H9 (cell line): ENCODE data around the gene TMPRSS9. TPM values are rescaled to one million over a fixed set of nuclear protein-coding genes. Genes with fewer than 3 reads are reported as not detected.

ENCODE experiments used
- DNase-seq: peaks from one replicate; pipeline ENCODE4 v3.0.0-alpha.2; 2017
- H2AFZ ChIP-seq: one replicate; pipeline ENCODE4 v1.6.1; 2013; ENCODE audit warnings: mild to moderate bottlenecking, low read length, control low read depth, moderate library complexity
- H2AK5ac ChIP-seq: 2 replicates; pipeline ENCODE4 v1.6.1; 2013; ENCODE audit warnings: low read length, control low read depth, mixed read lengths; ENCODE audit not compliant: insufficient read length
- H2BK120ac ChIP-seq: one replicate; pipeline ENCODE4 v1.6.1; 2013; ENCODE audit warnings: low read depth, mild to moderate bottlenecking, low read length, control low read depth, inconsistent platforms; ENCODE audit not compliant: poor library complexity, severe bottlenecking
- H2BK12ac ChIP-seq: 2 replicates; pipeline ENCODE4 v1.6.1; 2013; ENCODE audit warnings: low read length, control low read depth, mixed read lengths, low read depth; ENCODE audit not compliant: insufficient read length
- H2BK15ac ChIP-seq: 2 replicates; pipeline ENCODE4 v1.6.1; 2013; ENCODE audit warnings: low read depth, low read length, control low read depth
- H2BK20ac ChIP-seq: one replicate; pipeline ENCODE4 v1.6.1; 2013; ENCODE audit warnings: low read depth, mild to moderate bottlenecking, low read length, control low read depth, inconsistent platforms; ENCODE audit not compliant: poor library complexity, severe bottlenecking
- H2BK5ac ChIP-seq: 2 replicates; pipeline ENCODE4 v1.6.1; 2013; ENCODE audit warnings: low read length, control low read depth, mixed read lengths; ENCODE audit not compliant: insufficient read length
- H3K14ac ChIP-seq: 2 replicates; pipeline ENCODE4 v1.6.1; 2013; ENCODE audit warnings: low read length, control low read depth; ENCODE audit not compliant: insufficient read depth
- H3K18ac ChIP-seq: 2 replicates; pipeline ENCODE4 v1.6.1; 2013; ENCODE audit warnings: low read depth, mild to moderate bottlenecking, mixed read lengths, low read length, control low read depth; ENCODE audit not compliant: insufficient read length
- H3K23ac ChIP-seq: 2 replicates; pipeline ENCODE4 v1.6.1; 2013; ENCODE audit warnings: low read length, control low read depth, mixed read lengths, low read depth; ENCODE audit not compliant: insufficient read length
- H3K23me2 ChIP-seq: 2 replicates; pipeline ENCODE4 v1.6.1; 2013; ENCODE audit warnings: low read depth, mild to moderate bottlenecking, mixed read lengths, low read length, control low read depth; ENCODE audit not compliant: insufficient read length, poor library complexity, severe bottlenecking
- H3K27ac ChIP-seq: 2 replicates; pipeline ENCODE4 v1.5.1; 2013; ENCODE audit warnings: low read length, control low read depth, mixed read lengths, low read depth; ENCODE audit not compliant: insufficient read length
- H3K27me3 ChIP-seq: 2 replicates; pipeline ENCODE4 v1.6.1; 2013; ENCODE audit warnings: low read length, control low read depth, inconsistent platforms; ENCODE audit not compliant: insufficient read depth
- H3K4ac ChIP-seq: 2 replicates; pipeline ENCODE4 v1.6.1; 2013; ENCODE audit warnings: low read depth, mild to moderate bottlenecking, control low read depth, inconsistent platforms, low read length, moderate library complexity
- H3K4me1 ChIP-seq: 2 replicates; pipeline ENCODE4 v1.6.1; 2013; ENCODE audit warnings: low read length, control low read depth, inconsistent platforms; ENCODE audit not compliant: insufficient read depth
- H3K4me2 ChIP-seq: 2 replicates; pipeline ENCODE4 v1.6.1; 2013; ENCODE audit warnings: low read length, control low read depth, mixed read lengths; ENCODE audit not compliant: insufficient read length, insufficient read depth
- H3K56ac ChIP-seq: 2 replicates; pipeline ENCODE4 v1.6.1; 2013; ENCODE audit warnings: low read depth, mild to moderate bottlenecking, mixed read lengths, low read length, control low read depth; ENCODE audit not compliant: insufficient read length
- H3K79me1 ChIP-seq: 2 replicates; pipeline ENCODE4 v1.6.1; 2013; ENCODE audit warnings: low read depth, mild to moderate bottlenecking, moderate library complexity, low read length, control low read depth, inconsistent platforms; ENCODE audit not compliant: insufficient read depth, poor library complexity, severe bottlenecking
- H3K79me2 ChIP-seq: 2 replicates; pipeline ENCODE4 v1.6.1; 2013; ENCODE audit warnings: low read length, control low read depth, inconsistent platforms; ENCODE audit not compliant: insufficient read depth
- H3K9ac ChIP-seq: 2 replicates; pipeline ENCODE4 v1.6.1; 2013; ENCODE audit warnings: low read length, control low read depth, mixed read lengths; ENCODE audit not compliant: insufficient read length; ENCODE audit errors: extremely low read depth
- H3K9me3 ChIP-seq: one replicate; pipeline ENCODE4 v1.6.1; 2013; ENCODE audit warnings: low read depth, low read length, inconsistent platforms; ENCODE audit not compliant: control insufficient read depth
- H3T11ph ChIP-seq: one replicate; pipeline ENCODE4 v1.6.1; 2013; ENCODE audit warnings: mild to moderate bottlenecking, low read length, control low read depth, inconsistent platforms
- H4K20me1 ChIP-seq: one replicate; pipeline ENCODE4 v1.6.1; 2013; ENCODE audit not compliant: control insufficient read depth, insufficient read length, insufficient read depth
- H4K5ac ChIP-seq: 2 replicates; pipeline ENCODE4 v1.6.1; 2013; ENCODE audit warnings: low read depth, mild to moderate bottlenecking, mixed read lengths, low read length, control low read depth; ENCODE audit not compliant: insufficient read length
- H4K8ac ChIP-seq: replicated peaks from 2 replicates; pipeline ENCODE4 v1.6.1; 2013; ENCODE audit warnings: low read length, control low read depth, mixed read lengths, low read depth; ENCODE audit not compliant: insufficient read length
- H4K91ac ChIP-seq: 2 replicates; pipeline ENCODE4 v1.6.1; 2013; ENCODE audit warnings: low read depth, mild to moderate bottlenecking, moderate library complexity, mixed read lengths, low read length, control low read depth; ENCODE audit not compliant: insufficient read length
- H3K27ac Mint-ChIP-seq, 3 experiments: 2 replicates in 2 of 3; 3 replicates in 1 of 3; pipeline ENCODE4 v1.8.0; 2020 to 2021; ENCODE audit warnings: mixed read lengths in 3 of 3, mild to moderate bottlenecking in 1 of 3, moderate library complexity in 1 of 3
- H3K27me3 Mint-ChIP-seq: 2 replicates; pipeline ENCODE4 v1.8.0; 2021; ENCODE audit warnings: low read depth, mild to moderate bottlenecking, moderate library complexity, mixed read lengths
- H3K36me3 Mint-ChIP-seq, 3 experiments: 2 replicates in 2 of 3; 3 replicates in 1 of 3; pipeline ENCODE4 v1.8.0; 2020 to 2021; ENCODE audit warnings: low read depth in 3 of 3, mixed read lengths in 3 of 3; ENCODE audit not compliant: insufficient read depth in 1 of 3
- H3K4me1 Mint-ChIP-seq, 2 experiments: 2 replicates each; pipeline ENCODE4 v1.8.0; 2020; ENCODE audit warnings: mixed read lengths in 2 of 2
- H3K4me3 Mint-ChIP-seq, 2 experiments: 2 replicates in 1 of 2; 3 replicates in 1 of 2; pipeline ENCODE4 v1.8.0; 2020 to 2021; ENCODE audit warnings: mild to moderate bottlenecking in 2 of 2, mixed read lengths in 2 of 2, moderate library complexity in 1 of 2
- H3K9me3 Mint-ChIP-seq, 2 experiments: 2 replicates in 1 of 2; 3 replicates in 1 of 2; pipeline ENCODE4 v1.8.0; 2020; ENCODE audit warnings: mild to moderate bottlenecking in 2 of 2, mixed read lengths in 2 of 2, moderate library complexity in 1 of 2
- WGBS: extraction: QIAGEN DNeasy Blood & Tissue Kit; methylation state at CpG from one replicate; pipeline ENCODE4 v1.1.7; 2013; ENCODE audit warnings: missing lambda C conversion rate, low lambda C conversion rate, mixed read lengths; ENCODE audit not compliant: insufficient read length; ENCODE audit errors: extremely low coverage; 5-methylcytosine and 5-hydroxymethylcytosine counted together
- total RNA-seq: library from RNA; stranded (reverse); gene quantifications from 2 replicates; pipeline ENCODE4 v1.2.1, GENCODE V29; 2021
- TF ChIP-seq, protein P1 (sequence below): fragments of 200-600 bp; sonication (generic); conservative IDR thresholded peaks from 3 replicates; pipeline ENCODE4 v1.8.0; 2021; ENCODE audit warnings: antibody characterized with exemption, mild to moderate bottlenecking

The TMPRSS9 gene
- total RNA-seq, 1 experiment from 2014 or later = 0.24 TPM

DNA sequence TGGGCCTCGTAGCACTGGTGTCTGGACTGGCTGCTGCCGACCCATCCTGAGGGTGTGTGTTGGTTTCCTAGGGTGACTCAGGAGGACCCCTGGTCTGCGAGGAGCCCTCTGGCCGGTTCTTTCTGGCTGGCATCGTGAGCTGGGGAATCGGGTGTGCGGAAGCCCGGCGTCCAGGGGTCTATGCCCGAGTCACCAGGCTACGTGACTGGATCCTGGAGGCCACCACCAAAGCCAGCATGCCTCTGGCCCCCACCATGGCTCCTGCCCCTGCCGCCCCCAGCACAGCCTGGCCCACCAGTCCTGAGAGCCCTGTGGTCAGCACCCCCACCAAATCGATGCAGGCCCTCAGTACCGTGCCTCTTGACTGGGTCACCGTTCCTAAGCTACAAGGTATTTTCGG, 53.6 kb downstream of the TMPRSS9 start:
- H4K8ac ChIP-seq = no peak overlapping the region
- H3K27ac ChIP-seq = no peak overlapping the region
- H3K4me1 ChIP-seq = no peaks in the 10 kb centered on the region
- H3K9me3 ChIP-seq = no peaks in the 10 kb centered on the region
- no peak overlapping the region for H3K9ac ChIP-seq
- WGBS = no CpG with 5 or more reads among the region's 16 CpGs
- Mint-ChIP-seq H3K36me3 (peaks cover 5 to 16% (median 6%) of the 10 kb centered on the region in 3 experiments), H3K27me3 (peaks cover 37% of the 10 kb centered on the region), H3K4me1 (0 out of 4 replicates have a peak, but pooled peaks cover 0 to 4% of the 10 kb centered on the region in 2 experiments), H3K27ac (no peak overlapping the region), H3K4me3 (no peak overlapping the region), H3K9me3 (peaks cover 1 to 10% of the 10 kb centered on the region in 2 experiments; a peak in 4 of 5 replicates)
- TF ChIP-seq, protein P1, sequence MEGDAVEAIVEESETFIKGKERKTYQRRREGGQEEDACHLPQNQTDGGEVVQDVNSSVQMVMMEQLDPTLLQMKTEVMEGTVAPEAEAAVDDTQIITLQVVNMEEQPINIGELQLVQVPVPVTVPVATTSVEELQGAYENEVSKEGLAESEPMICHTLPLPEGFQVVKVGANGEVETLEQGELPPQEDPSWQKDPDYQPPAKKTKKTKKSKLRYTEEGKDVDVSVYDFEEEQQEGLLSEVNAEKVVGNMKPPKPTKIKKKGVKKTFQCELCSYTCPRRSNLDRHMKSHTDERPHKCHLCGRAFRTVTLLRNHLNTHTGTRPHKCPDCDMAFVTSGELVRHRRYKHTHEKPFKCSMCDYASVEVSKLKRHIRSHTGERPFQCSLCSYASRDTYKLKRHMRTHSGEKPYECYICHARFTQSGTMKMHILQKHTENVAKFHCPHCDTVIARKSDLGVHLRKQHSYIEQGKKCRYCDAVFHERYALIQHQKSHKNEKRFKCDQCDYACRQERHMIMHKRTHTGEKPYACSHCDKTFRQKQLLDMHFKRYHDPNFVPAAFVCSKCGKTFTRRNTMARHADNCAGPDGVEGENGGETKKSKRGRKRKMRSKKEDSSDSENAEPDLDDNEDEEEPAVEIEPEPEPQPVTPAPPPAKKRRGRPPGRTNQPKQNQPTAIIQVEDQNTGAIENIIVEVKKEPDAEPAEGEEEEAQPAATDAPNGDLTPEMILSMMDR = no peak
- no peak overlapping the region for H3K4ac ChIP-seq
- H3T11ph ChIP-seq = no peak overlapping the region
- no peak for DNase-seq
- no peak overlapping the region for H3K18ac ChIP-seq
- H3K79me1 ChIP-seq = no peaks in the 10 kb centered on the region
- no peak overlapping the region for H2BK120ac ChIP-seq
- no peak overlapping the region for H2BK12ac ChIP-seq
- H3K14ac ChIP-seq = no peak overlapping the region
- no peak overlapping the region for H2AFZ ChIP-seq
- no peak overlapping the region for H2AK5ac ChIP-seq
- H3K27me3 ChIP-seq = no peaks in the 10 kb centered on the region
- no peak overlapping the region for H3K4me2 ChIP-seq
- H4K5ac ChIP-seq = no peak overlapping the region
- H3K56ac ChIP-seq = no peak overlapping the region
- H2BK20ac ChIP-seq = no peak overlapping the region
- H3K79me2 ChIP-seq = no peaks in the 10 kb centered on the region
- no peak overlapping the region for H3K23ac ChIP-seq
- no peak overlapping the region for H2BK5ac ChIP-seq
- H4K91ac ChIP-seq = no peak overlapping the region
- no peak overlapping the region for H2BK15ac ChIP-seq
- H3K23me2 ChIP-seq = no peaks in the 10 kb centered on the region
- no peaks in the 10 kb centered on the region for H4K20me1 ChIP-seq
